C4-2B (cell line): Measurements from ENCODE around the gene SURF4.

Experiments
- CTCF ChIP-seq: fragments of 450-650 bp; conservative IDR thresholded peaks from 2 replicates; pipeline ENCODE4 v1.5.1; 2017; ENCODE audit warnings: mild to moderate bottlenecking
- ZFX ChIP-seq: fragments of 450-650 bp; IDR thresholded peaks from 2 replicates; pipeline ENCODE4 v1.6.1; 2017

GRCh38 chr9:133380734-133381133 lies 4.9 kb upstream of the SURF4 start:
- TF ChIP-seq CTCF (no peak), ZFX (no peak)
